ENCODE measurements around the gene SPTBN1.

SPTBN1 gene

DNA sequence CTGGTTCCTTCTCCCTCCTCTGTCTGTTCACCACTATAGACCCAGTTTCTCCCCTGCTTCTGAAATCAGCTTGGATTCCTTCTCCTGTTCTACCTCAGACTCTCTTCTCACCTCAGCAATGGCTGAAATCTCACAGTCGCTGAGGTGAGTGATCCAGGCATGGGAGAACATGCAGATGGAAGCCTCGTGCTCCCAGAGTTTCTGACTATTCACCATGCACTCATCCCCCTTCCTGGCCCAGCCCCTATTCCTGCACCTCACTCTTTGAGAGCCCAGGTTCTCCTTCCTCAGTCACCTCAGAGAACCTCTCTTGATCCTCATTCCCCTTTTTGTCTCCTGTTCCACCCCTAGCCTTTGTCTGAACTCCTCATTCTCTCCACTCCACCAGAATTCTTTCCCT is 78.5 kb downstream of the SPTBN1 start:
- H3K4me3 ChIP-seq (ENCODE audit: low read depth, low read length): no peak overlapping the region
- no peak for DNase-seq (ENCODE audit: low read depth, low spot score)
- in situ Hi-C loops (cut with HindIII; ENCODE audit: low sequenced_read_pairs): no loop called here
- TF ChIP-seq, protein P1, sequence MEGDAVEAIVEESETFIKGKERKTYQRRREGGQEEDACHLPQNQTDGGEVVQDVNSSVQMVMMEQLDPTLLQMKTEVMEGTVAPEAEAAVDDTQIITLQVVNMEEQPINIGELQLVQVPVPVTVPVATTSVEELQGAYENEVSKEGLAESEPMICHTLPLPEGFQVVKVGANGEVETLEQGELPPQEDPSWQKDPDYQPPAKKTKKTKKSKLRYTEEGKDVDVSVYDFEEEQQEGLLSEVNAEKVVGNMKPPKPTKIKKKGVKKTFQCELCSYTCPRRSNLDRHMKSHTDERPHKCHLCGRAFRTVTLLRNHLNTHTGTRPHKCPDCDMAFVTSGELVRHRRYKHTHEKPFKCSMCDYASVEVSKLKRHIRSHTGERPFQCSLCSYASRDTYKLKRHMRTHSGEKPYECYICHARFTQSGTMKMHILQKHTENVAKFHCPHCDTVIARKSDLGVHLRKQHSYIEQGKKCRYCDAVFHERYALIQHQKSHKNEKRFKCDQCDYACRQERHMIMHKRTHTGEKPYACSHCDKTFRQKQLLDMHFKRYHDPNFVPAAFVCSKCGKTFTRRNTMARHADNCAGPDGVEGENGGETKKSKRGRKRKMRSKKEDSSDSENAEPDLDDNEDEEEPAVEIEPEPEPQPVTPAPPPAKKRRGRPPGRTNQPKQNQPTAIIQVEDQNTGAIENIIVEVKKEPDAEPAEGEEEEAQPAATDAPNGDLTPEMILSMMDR (IDR thresholded peaks at IDR 0.05; ENCODE audit: low read depth, low read length): no peak

DNA sequence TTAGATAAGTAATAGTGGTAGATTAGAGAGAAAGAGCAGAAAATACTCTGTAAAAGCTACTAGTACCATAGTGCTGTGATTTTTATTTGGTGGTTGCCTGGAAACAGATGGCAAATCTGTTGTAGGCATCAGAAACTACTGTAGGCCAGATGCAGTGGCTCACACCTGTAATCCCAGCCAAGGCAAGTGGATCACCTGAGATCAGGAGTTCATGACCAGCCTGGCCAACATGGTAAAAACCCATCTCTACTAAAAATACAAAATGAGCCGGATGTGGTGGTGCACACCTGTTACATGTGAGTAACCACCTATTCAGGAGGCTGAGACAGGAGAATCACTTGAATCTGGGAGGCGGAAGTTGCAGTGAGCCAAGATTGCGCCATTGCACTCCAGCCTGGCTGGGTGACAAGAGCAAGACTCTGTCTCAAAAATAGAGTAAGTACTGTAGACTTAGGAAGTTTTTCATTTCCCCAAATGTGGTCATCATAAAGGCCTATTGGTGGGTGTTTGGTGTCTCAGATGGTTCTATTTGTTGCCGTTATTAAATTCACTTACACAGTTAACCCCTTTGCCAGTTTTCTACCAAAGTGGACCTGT is 79.6 kb downstream of the SPTBN1 start:
- in situ Hi-C loops (cut with HindIII; ENCODE audit: low sequenced_read_pairs): no loop called here
- DNase-seq (ENCODE audit: low read depth, low spot score): no peak
- H3K4me3 ChIP-seq (ENCODE audit: low read depth, low read length): no peak overlapping the region
- TF ChIP-seq, protein P1 (IDR thresholded peaks at IDR 0.05; ENCODE audit: low read depth, low read length): no peak

DNA sequence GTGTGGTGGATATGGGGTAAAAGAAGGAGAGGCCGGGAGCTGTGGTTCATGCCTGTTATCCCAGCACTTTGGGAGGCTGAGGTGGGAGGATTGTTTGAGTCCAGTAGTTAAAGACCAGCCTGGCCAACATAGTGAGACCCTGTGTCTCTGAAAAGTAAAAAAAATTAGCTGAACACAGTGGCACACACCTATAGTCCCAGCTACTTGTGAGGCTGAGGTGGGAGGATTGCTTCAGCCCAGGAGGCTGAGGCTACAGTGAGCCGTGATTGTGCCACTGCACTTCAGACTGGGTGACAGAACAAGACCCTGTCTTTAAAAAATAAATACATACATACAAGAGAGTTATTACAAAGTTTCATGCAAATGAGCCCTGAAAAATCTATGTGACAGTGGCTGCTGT is 80.6 kb downstream of the SPTBN1 start:
- TF ChIP-seq, protein P1 (IDR thresholded peaks at IDR 0.05; ENCODE audit: low read depth, low read length): no peak
- no peak for DNase-seq (ENCODE audit: low read depth, low spot score)
- in situ Hi-C loops (cut with HindIII; ENCODE audit: low sequenced_read_pairs): no loop called here
- no peak overlapping the region for H3K4me3 ChIP-seq (ENCODE audit: low read depth, low read length)

DNA sequence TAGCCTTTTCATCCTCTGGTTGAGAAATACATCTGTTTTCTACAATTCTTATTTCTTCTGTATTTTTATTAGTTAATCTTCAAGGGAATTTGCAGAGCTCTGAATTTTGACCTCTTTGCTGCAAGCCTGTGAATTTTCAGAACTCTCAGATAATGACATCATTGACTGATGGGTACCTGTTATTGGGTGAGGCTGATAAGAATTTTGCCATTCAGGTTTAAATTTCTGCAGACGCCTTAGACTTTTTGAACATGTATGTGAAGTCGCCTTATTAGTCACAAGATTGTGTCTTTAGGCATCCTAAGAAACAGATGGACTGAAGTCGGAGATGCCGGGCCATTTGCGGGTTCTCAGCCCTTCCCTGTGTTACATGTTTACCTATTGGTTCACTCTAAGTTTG is 82.4 kb downstream of the SPTBN1 start:
- in situ Hi-C loops (cut with HindIII; ENCODE audit: low sequenced_read_pairs): no loop called here
- TF ChIP-seq, protein P1 (IDR thresholded peaks at IDR 0.05; ENCODE audit: low read depth, low read length): no peak
- no peak for DNase-seq (ENCODE audit: low read depth, low spot score)
- H3K4me3 ChIP-seq (ENCODE audit: low read depth, low read length): no peak overlapping the region

- no peak overlapping the region for H3K4me3 ChIP-seq (ENCODE audit: low read depth, low read length)
- in situ Hi-C loops (cut with HindIII; ENCODE audit: low sequenced_read_pairs): no loop called here
- TF ChIP-seq, protein P1 (IDR thresholded peaks at IDR 0.05; ENCODE audit: low read depth, low read length): no peak
- DNase-seq (ENCODE audit: low read depth, low spot score): no peak
Measured at GRCh38 chr2:54539683-54540082, 83.6 kb downstream of the SPTBN1 start.

DNA sequence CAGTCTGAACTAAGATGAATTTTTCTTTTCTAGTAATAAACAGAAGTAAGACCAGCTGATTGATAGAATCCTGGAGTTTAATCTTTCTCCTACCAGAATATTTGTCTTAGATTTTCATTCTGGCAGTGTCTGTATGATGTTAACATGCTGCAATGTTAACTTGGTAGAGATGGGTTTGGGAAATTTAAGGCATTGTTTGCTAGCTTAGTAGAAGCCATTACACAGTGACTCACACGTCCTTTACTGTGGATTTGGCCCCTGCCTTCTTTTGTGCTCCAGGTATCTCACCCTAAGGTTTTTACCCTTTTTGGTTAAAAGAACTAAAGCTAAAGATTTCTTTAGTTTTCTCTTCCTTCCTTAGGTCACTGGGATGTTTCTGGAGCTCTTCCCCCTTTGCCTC is 84.1 kb downstream of the SPTBN1 start:
- DNase-seq (ENCODE audit: low read depth, low spot score): no peak
- TF ChIP-seq, protein P1 (IDR thresholded peaks at IDR 0.05; ENCODE audit: low read depth, low read length): no peak
- H3K4me3 ChIP-seq (ENCODE audit: low read depth, low read length): no peak overlapping the region
- in situ Hi-C loops (cut with HindIII; ENCODE audit: low sequenced_read_pairs): no loop called here

- TF ChIP-seq, protein P1 (IDR thresholded peaks at IDR 0.05; ENCODE audit: low read depth, low read length): no peak
- H3K4me3 ChIP-seq (ENCODE audit: low read depth, low read length): no peak overlapping the region
- in situ Hi-C loops (cut with HindIII; ENCODE audit: low sequenced_read_pairs): no loop called here
- DNase-seq (ENCODE audit: low read depth, low spot score): no peak
Measured at GRCh38 chr2:54541995-54542394, 85.9 kb downstream of the SPTBN1 start.

Data from astrocyte of the spinal cord (primary cell).